Measurements from ENCODE around the gene AK3.

AK3 gene

DNA sequence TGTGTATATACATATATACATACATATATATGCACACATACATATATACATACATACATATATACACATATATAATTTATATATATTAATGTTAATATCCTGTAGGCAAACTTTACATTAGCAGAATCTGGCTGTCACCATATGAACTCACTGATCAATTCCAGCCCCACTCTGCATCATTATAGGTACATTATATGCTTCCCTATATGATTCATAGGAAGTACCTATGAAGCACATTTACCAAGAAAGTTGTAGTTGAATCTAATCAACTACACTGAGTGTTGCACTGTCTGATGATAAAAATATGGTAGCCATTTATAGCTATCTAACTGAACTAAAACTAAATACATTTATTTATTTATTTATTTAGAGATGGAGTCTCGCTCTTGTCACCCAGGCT lies 69.3 kb downstream of the AK3 start:
- H3K27me3 ChIP-seq (ENCODE audit: control insufficient read depth in 1 of 2, insufficient read depth in 2 of 2, low read length in 2 of 2), result no peaks in the 10 kb centered on the region
- no peak overlapping the region for H3K27ac ChIP-seq (ENCODE audit: low read depth, low read length)
- H3K36me3 ChIP-seq (ENCODE audit: control insufficient read depth in 1 of 2, insufficient read depth in 2 of 2, low read length in 2 of 2), result no peaks in the 10 kb centered on the region
- H3K4me3 ChIP-seq (ENCODE audit: low read depth in 1 of 2, low read length in 2 of 2), result no peak overlapping the region
- no peaks in the 10 kb centered on the region for H3K9me3 ChIP-seq (ENCODE audit: control insufficient read depth in 1 of 2, low read length in 2 of 2)
- H3K9ac ChIP-seq (ENCODE audit: low read depth in 1 of 2, low read length in 2 of 2), result no peak overlapping the region
- H3K4me1 ChIP-seq (ENCODE audit: control insufficient read depth in 1 of 2, insufficient read depth in 2 of 2, low read length in 2 of 2), result peaks cover 2 to 6% of the 10 kb centered on the region in 2 donors

DNA sequence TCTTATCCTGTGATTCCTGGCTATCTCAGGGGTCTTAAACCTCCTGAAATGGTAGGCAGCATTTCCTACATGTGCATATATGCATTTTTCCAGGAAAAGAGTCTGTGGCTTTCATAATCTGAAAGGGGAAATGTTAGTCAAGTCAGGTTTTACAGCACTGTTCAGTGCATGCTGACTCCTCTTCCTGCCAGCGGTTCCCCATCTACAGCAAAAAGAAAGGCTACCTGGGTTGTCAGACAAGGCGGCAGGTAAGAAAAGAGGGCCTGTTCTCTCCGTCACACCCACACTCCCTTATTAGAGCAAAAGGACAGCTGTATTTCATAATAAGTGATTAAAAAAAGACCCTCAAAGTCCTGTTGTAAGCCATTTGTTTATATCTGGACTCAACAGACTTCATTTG lies 70.4 kb downstream of the AK3 start:
- no peak overlapping the region for H3K9ac ChIP-seq (ENCODE audit: low read depth in 1 of 2, low read length in 2 of 2)
- no peak overlapping the region for H3K4me3 ChIP-seq (ENCODE audit: low read depth in 1 of 2, low read length in 2 of 2)
- no peaks in the 10 kb centered on the region for H3K36me3 ChIP-seq (ENCODE audit: control insufficient read depth in 1 of 2, insufficient read depth in 2 of 2, low read length in 2 of 2)
- no peaks in the 10 kb centered on the region for H3K27me3 ChIP-seq (ENCODE audit: control insufficient read depth in 1 of 2, insufficient read depth in 2 of 2, low read length in 2 of 2)
- no peaks in the 10 kb centered on the region for H3K9me3 ChIP-seq (ENCODE audit: control insufficient read depth in 1 of 2, low read length in 2 of 2)
- H3K27ac ChIP-seq (ENCODE audit: low read depth, low read length), result no peak overlapping the region
- H3K4me1 ChIP-seq (ENCODE audit: control insufficient read depth in 1 of 2, insufficient read depth in 2 of 2, low read length in 2 of 2), result peaks cover 8 to 10% of the 10 kb centered on the region in 2 donors

DNA sequence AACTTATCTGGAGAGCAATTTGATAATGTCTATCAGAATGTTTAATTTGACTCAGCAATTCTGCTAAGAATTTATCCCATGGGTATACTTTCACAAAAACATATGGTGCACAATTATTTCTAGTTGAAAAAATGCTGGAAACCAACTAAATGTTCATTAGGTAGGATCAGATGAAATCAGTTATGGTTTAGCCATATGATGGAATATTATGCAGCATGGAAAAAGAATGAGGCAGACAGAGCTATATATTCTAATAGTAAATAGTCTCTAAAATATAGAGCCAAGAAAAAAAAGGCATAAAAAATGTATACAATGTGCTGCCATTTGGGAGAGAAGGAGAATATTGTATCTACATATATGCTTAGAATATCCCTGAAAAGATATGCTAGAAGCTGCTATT lies 71.1 kb downstream of the AK3 start:
- Histone ChIP-seq H3K36me3 (ENCODE audit: control insufficient read depth in 1 of 2, insufficient read depth in 2 of 2, low read length in 2 of 2) (no peaks in the 10 kb centered on the region), H3K27me3 (ENCODE audit: control insufficient read depth in 1 of 2, insufficient read depth in 2 of 2, low read length in 2 of 2) (no peaks in the 10 kb centered on the region), H3K9ac (ENCODE audit: low read depth in 1 of 2, low read length in 2 of 2) (no peak overlapping the region), H3K4me1 (ENCODE audit: control insufficient read depth in 1 of 2, insufficient read depth in 2 of 2, low read length in 2 of 2) (peaks cover 15 to 16% of the 10 kb centered on the region in 2 donors), H3K4me3 (ENCODE audit: low read depth in 1 of 2, low read length in 2 of 2) (no peak overlapping the region), H3K9me3 (ENCODE audit: control insufficient read depth in 1 of 2, low read length in 2 of 2) (no peaks in the 10 kb centered on the region), H3K27ac (ENCODE audit: low read depth, low read length) (no peak overlapping the region)

DNA sequence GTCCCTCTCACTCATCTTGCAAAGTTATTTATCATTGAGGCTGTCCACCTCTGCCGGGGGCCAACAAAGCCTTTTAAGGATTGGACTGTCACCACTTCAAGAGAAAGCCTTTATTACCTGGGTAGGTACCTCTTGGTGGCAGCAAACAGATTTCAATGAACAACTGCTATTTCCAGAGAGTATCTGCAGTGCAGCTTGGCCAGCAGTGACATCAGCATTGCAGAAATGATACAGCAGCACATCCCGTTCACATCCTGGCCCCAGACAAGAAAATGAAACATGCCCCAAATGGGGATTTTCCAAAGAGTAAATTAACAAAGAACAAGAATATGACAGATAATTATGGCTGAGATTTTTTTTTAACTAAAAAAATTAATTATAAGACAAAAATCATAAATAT lies 72.4 kb downstream of the AK3 start:
- no peaks in the 10 kb centered on the region for H3K9me3 ChIP-seq (ENCODE audit: control insufficient read depth in 1 of 2, low read length in 2 of 2)
- no peak overlapping the region for H3K9ac ChIP-seq (ENCODE audit: low read depth in 1 of 2, low read length in 2 of 2)
- H3K4me3 ChIP-seq (ENCODE audit: low read depth in 1 of 2, low read length in 2 of 2), result no peak overlapping the region
- no peaks in the 10 kb centered on the region for H3K36me3 ChIP-seq (ENCODE audit: control insufficient read depth in 1 of 2, insufficient read depth in 2 of 2, low read length in 2 of 2)
- H3K27me3 ChIP-seq (ENCODE audit: control insufficient read depth in 1 of 2, insufficient read depth in 2 of 2, low read length in 2 of 2), result no peaks in the 10 kb centered on the region
- peaks cover 27 to 28% of the 10 kb centered on the region in 2 donors for H3K4me1 ChIP-seq (ENCODE audit: control insufficient read depth in 1 of 2, insufficient read depth in 2 of 2, low read length in 2 of 2)
- H3K27ac ChIP-seq (ENCODE audit: low read depth, low read length), result no peak overlapping the region

DNA sequence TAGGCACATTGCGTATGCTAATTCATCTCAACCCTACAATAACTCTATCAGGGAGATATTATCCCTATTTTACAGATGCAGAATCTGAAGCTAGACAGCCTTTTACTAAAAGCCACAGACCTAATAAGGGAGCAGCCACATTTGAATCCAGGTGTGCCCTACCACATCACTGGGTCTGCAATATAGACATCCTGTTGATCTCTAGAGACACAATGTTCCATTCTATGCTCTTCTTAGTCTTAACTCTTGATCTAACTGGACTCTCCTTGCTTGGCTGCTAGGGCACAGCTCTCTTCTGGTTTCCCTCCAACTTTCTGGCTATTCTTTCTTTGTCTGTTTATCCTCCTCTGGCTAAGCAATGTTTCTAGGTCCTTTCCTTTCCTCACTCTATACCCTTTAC lies 73.3 kb downstream of the AK3 start:
- Histone ChIP-seq H3K27me3 (ENCODE audit: control insufficient read depth in 1 of 2, insufficient read depth in 2 of 2, low read length in 2 of 2) (no peaks in the 10 kb centered on the region), H3K9ac (ENCODE audit: low read depth in 1 of 2, low read length in 2 of 2) (no peak overlapping the region), H3K9me3 (ENCODE audit: control insufficient read depth in 1 of 2, low read length in 2 of 2) (no peaks in the 10 kb centered on the region), H3K4me3 (ENCODE audit: low read depth in 1 of 2, low read length in 2 of 2) (no peak overlapping the region), H3K27ac (ENCODE audit: low read depth, low read length) (no peak overlapping the region), H3K36me3 (ENCODE audit: control insufficient read depth in 1 of 2, insufficient read depth in 2 of 2, low read length in 2 of 2) (no peaks in the 10 kb centered on the region), H3K4me1 (ENCODE audit: control insufficient read depth in 1 of 2, insufficient read depth in 2 of 2, low read length in 2 of 2) (peaks cover 36 to 37% of the 10 kb centered on the region in 2 donors)

DNA sequence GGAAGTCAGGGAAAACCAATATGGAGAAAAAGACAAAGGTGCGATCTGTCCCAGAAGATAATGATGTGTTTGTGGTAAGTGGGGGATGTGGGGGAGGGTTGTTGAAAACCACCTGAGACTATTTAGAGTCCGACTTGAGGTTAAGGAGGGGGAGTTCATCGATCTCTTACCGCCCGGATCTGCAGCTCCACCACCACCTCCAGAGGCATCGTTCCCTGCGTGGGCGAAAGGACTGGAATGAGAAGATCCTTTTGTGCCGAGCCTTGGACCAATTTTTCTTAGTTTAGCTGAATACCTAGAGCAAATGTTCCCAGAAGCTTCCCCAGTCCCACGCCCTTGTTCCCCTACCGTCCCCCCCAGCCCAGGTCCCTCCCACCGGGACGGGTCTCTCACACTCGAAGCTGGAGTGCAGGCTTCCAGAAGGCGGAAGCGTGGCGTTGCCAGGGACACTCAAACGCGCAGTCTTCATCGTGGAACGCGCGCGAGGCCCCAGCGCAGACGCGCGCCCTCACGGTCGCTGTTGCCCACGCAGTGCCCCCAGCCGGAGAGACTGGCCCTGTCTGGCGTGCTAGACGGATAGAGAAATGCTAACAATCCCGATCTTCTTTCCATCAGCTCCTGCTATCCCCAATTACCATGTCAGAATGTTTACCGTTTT lies 74.8 kb downstream of the AK3 start, which contains the start of gene SPATA6L:
SPATA6L (minus strand) TSS at position 439 of the 658 bp plus-strand sequence; CDS start at position 209, 230 bp downstream.
- Histone ChIP-seq H3K9me3 (ENCODE audit: control insufficient read depth in 1 of 2, low read length in 2 of 2) (no peaks in the 10 kb centered on the region), H3K27me3 (ENCODE audit: control insufficient read depth in 1 of 2, insufficient read depth in 2 of 2, low read length in 2 of 2) (no peaks in the 10 kb centered on the region), H3K4me1 (ENCODE audit: control insufficient read depth in 1 of 2, insufficient read depth in 2 of 2, low read length in 2 of 2) (peaks cover 38 to 42% of the 10 kb centered on the region in 2 donors), H3K36me3 (ENCODE audit: control insufficient read depth in 1 of 2, insufficient read depth in 2 of 2, low read length in 2 of 2) (no peaks in the 10 kb centered on the region), H3K4me3 (ENCODE audit: low read depth in 1 of 2, low read length in 2 of 2) (peak within 1 kb of the TSS; percentile 83 to 85), H3K27ac (ENCODE audit: low read depth, low read length) (peak within 1 kb of the TSS; percentile 65), H3K9ac (ENCODE audit: low read depth in 1 of 2, low read length in 2 of 2) (peak within 1 kb of the TSS; percentile 72 to 78)

DNA sequence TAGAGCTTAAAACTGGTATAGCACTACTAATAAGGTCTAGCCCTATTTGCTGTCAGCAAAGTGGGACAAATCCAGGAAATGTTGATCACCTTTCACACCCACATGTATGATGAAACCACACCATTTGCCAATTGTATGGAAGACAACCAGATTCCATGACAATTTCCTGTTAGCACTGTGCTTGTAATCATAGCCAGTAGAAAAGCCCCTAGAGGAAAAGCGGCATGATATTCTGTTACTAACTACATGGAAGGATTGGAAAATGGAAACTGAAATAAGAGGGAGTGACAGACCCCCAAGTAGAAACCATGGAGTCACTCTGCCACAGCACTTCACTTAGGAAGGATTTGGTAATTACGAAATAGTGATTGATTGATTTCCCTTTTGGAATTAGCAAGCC lies 75.6 kb downstream of the AK3 start:
- H3K27me3 ChIP-seq (ENCODE audit: control insufficient read depth in 1 of 2, insufficient read depth in 2 of 2, low read length in 2 of 2), result no peaks in the 10 kb centered on the region
- H3K4me3 ChIP-seq (ENCODE audit: low read depth in 1 of 2, low read length in 2 of 2), result peak overlapping the region; percentile 83 to 85
- peak overlapping the region; percentile 12 for H3K27ac ChIP-seq (ENCODE audit: low read depth, low read length)
- no peaks in the 10 kb centered on the region for H3K36me3 ChIP-seq (ENCODE audit: control insufficient read depth in 1 of 2, insufficient read depth in 2 of 2, low read length in 2 of 2)
- H3K9me3 ChIP-seq (ENCODE audit: control insufficient read depth in 1 of 2, low read length in 2 of 2), result no peaks in the 10 kb centered on the region
- H3K9ac ChIP-seq (ENCODE audit: low read depth in 1 of 2, low read length in 2 of 2), result peak overlapping the region in 1 of 2 donors; percentile 72
- peaks cover 38 to 42% of the 10 kb centered on the region in 2 donors for H3K4me1 ChIP-seq (ENCODE audit: control insufficient read depth in 1 of 2, insufficient read depth in 2 of 2, low read length in 2 of 2)

DNA sequence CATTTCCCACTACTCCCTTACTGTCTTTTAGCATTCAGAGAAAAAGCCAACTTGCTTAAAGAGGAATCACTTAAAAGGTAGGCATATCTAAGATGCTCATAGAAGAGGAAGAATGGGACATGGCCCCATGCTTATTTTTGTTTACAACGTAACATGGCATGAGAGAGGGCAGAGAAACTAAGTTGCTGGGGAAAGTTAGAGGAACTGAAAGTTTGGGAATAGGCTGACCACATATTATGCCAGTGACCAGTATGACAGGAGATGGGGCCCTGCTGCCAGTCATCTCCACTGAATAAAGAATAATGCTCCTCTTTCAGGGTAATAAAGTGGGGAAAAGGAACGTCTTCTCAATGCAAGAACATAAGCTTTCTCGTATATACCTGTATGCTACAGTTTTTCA lies 77.0 kb downstream of the AK3 start:
- Histone ChIP-seq H3K27me3 (ENCODE audit: control insufficient read depth in 1 of 2, insufficient read depth in 2 of 2, low read length in 2 of 2) (no peaks in the 10 kb centered on the region), H3K4me3 (ENCODE audit: low read depth in 1 of 2, low read length in 2 of 2) (peak overlapping the region; percentile 85 to 87), H3K36me3 (ENCODE audit: control insufficient read depth in 1 of 2, insufficient read depth in 2 of 2, low read length in 2 of 2) (no peaks in the 10 kb centered on the region), H3K27ac (ENCODE audit: low read depth, low read length) (no peak overlapping the region), H3K9ac (ENCODE audit: low read depth in 1 of 2, low read length in 2 of 2) (peak overlapping the region; percentile 72 to 86), H3K9me3 (ENCODE audit: control insufficient read depth in 1 of 2, low read length in 2 of 2) (no peaks in the 10 kb centered on the region), H3K4me1 (ENCODE audit: control insufficient read depth in 1 of 2, insufficient read depth in 2 of 2, low read length in 2 of 2) (peaks cover 38 to 42% of the 10 kb centered on the region in 2 donors)

DNA sequence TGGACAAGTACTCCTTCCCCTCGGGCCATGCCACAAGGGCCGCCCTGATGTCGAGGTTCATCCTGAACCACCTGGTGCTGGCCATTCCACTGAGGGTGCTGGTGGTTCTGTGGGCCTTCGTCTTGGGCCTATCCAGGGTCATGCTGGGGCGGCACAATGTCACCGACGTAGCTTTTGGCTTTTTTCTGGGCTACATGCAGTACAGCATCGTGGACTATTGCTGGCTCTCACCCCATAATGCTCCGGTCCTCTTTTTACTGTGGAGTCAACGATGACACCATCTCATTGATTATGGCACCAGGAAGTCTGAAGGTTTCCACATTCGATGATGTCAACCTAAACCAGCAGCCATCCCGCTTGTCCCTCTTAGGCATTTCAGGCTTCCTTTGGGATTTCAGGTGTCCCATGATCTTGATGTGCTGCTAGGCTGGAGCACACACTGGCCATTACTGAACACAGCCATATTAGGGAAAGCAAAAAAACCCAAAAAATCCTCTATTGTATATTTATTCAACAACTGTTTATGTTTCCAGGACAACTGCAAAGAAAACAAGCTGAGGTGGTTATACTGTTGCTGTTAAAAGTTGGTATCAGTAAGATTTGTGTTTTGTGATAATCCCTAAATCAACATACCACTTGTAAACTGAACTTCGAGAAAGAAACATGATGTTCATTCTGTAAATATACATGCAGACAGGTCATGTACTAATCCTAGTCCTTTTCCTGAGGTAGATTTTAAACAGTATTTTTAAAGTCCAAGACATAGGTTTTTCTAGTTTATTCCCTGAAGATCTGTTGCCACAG lies 77.8 kb downstream of the AK3 start:
- Histone ChIP-seq H3K27ac (ENCODE audit: low read depth, low read length) (peak overlapping the region; percentile 84), H3K4me3 (ENCODE audit: low read depth in 1 of 2, low read length in 2 of 2) (peak overlapping the region; percentile 85 to 87), H3K9ac (ENCODE audit: low read depth in 1 of 2, low read length in 2 of 2) (peak overlapping the region; percentile 72 to 86)

More for the DNA sequence above, 77.8 kb downstream of the AK3 start:
- H3K36me3 ChIP-seq (ENCODE audit: control insufficient read depth in 1 of 2, insufficient read depth in 2 of 2, low read length in 2 of 2), result no peaks in the 10 kb centered on the region
- H3K9me3 ChIP-seq (ENCODE audit: control insufficient read depth in 1 of 2, low read length in 2 of 2), result no peaks in the 10 kb centered on the region
- peaks cover 38 to 42% of the 10 kb centered on the region in 2 donors for H3K4me1 ChIP-seq (ENCODE audit: control insufficient read depth in 1 of 2, insufficient read depth in 2 of 2, low read length in 2 of 2)
- no peaks in the 10 kb centered on the region for H3K27me3 ChIP-seq (ENCODE audit: control insufficient read depth in 1 of 2, insufficient read depth in 2 of 2, low read length in 2 of 2)
